Neural cell (in vitro differentiated cells): Measurements from ENCODE around the gene FRY. TPM values are rescaled to one million over a fixed set of nuclear protein-coding genes. Genes with fewer than 3 reads are reported as not detected.

Experiments used
- H2AFZ ChIP-seq: fragments of 200-600, 300-800 bp; sonication (generic), shearing (Covaris generic); 2 replicates; pipeline ENCODE4 v1.6.0; 2014; ENCODE audit warnings: low read depth, mild to moderate bottlenecking, antibody characterized with exemption, low read length, moderate library complexity
- H3F3A ChIP-seq: fragments of 200-600 bp; shearing (Covaris generic); 2 replicates; pipeline ENCODE4 v1.6.1; 2016; ENCODE audit warnings: mild to moderate bottlenecking, moderate library complexity, mixed read lengths, antibody characterized with exemption, low read length; ENCODE audit not compliant: insufficient read depth, poor library complexity, severe bottlenecking
- H3K27ac ChIP-seq: fragments of 200-600, 300-800 bp; sonication (generic), shearing (Covaris generic); 2 replicates; pipeline ENCODE4 v1.5.1; 2014; ENCODE audit warnings: mild to moderate bottlenecking, low read length, moderate library complexity
- H3K27me3 ChIP-seq: fragments of 300-800, 200-600 bp; sonication (generic), shearing (Covaris generic); 2 replicates; pipeline ENCODE4 v1.6.0; 2014; ENCODE audit warnings: mild to moderate bottlenecking, low read depth, low read length, moderate library complexity; ENCODE audit not compliant: insufficient read depth
- H3K36me3 ChIP-seq: fragments of 300-800, 200-600 bp; sonication (generic), shearing (Covaris generic); 2 replicates; pipeline ENCODE4 v1.5.1; 2014; ENCODE audit warnings: mild to moderate bottlenecking, antibody characterized with exemption, low read length, moderate library complexity; ENCODE audit not compliant: insufficient read depth
- H3K4me2 ChIP-seq: fragments of 300-800, 200-600 bp; sonication (generic), shearing (Covaris generic); 2 replicates; pipeline ENCODE4 v1.6.0; 2014; ENCODE audit warnings: mild to moderate bottlenecking, low read length
- H3K4me3 ChIP-seq: fragments of 300-800, 200-600 bp; sonication (generic), shearing (Covaris generic); 2 replicates; pipeline ENCODE4 v1.5.1; 2014; ENCODE audit warnings: mild to moderate bottlenecking, low read length, moderate library complexity
- H3K79me2 ChIP-seq: fragments of 200-600 bp; shearing (Covaris generic); replicated peaks from 2 replicates; pipeline ENCODE4 v1.6.0; 2014; ENCODE audit warnings: mild to moderate bottlenecking, low read length, moderate library complexity; ENCODE audit not compliant: insufficient read depth
- H3K9ac ChIP-seq: fragments of 300-800, 200-600 bp; sonication (generic), shearing (Covaris generic); 2 replicates; pipeline ENCODE4 v1.6.1; 2016; ENCODE audit warnings: mild to moderate bottlenecking, low read length, mixed read lengths
- H3K9me2 ChIP-seq: fragments of 200-600 bp; shearing (Covaris generic); 2 replicates; pipeline ENCODE4 v1.6.1; 2016; ENCODE audit warnings: mild to moderate bottlenecking, low read length, mixed read lengths; ENCODE audit not compliant: insufficient read depth
- H3K9me3 ChIP-seq: fragments of 200-600, 300-800 bp; sonication (generic), shearing (Covaris generic); 2 replicates; pipeline ENCODE4 v1.6.1; 2016; ENCODE audit warnings: mild to moderate bottlenecking, mixed run types, low read length, moderate library complexity, mixed read lengths
- H4K20me1 ChIP-seq: fragments of 200-600 bp; shearing (Covaris generic); 2 replicates; pipeline ENCODE4 v1.6.1; 2016; ENCODE audit warnings: mild to moderate bottlenecking, mixed run types; ENCODE audit not compliant: insufficient read depth
- CTCF ChIP-seq: fragments of 450-650 bp; IDR thresholded peaks from 2 replicates; pipeline ENCODE4 v1.5.1; 2014; ENCODE audit warnings: antibody characterized with exemption, mild to moderate bottlenecking, moderate library complexity; ENCODE audit not compliant: poor library complexity, severe bottlenecking
- EP300 ChIP-seq: fragments of 450-650 bp; conservative IDR thresholded peaks from 2 replicates; pipeline ENCODE4 v1.6.1; 2014; ENCODE audit warnings: antibody characterized with exemption, mild to moderate bottlenecking, moderate library complexity; ENCODE audit not compliant: poor library complexity, severe bottlenecking
- EZH2 ChIP-seq: fragments of 200-600, 300-800 bp; shearing (Covaris generic), sonication (generic); IDR thresholded peaks from 2 replicates; pipeline ENCODE4 v1.6.1; 2014; ENCODE audit warnings: antibody characterized with exemption, low read length, borderline replicate concordance, mild to moderate bottlenecking; ENCODE audit not compliant: insufficient read depth, poor library complexity, severe bottlenecking
- MXI1 ChIP-seq: fragments of 450-650 bp; conservative IDR thresholded peaks from 2 replicates; pipeline ENCODE4 v1.6.1; 2014; ENCODE audit warnings: antibody characterized with exemption, mild to moderate bottlenecking; ENCODE audit not compliant: poor library complexity, severe bottlenecking
- POLR2AphosphoS5 ChIP-seq: IDR thresholded peaks from 2 replicates; pipeline ENCODE4 v1.6.1; 2012
- RAD21 ChIP-seq: fragments of 450-650 bp; conservative IDR thresholded peaks from 2 replicates; pipeline ENCODE4 v1.6.1; 2014; ENCODE audit warnings: antibody characterized with exemption, mild to moderate bottlenecking, moderate library complexity
- REST ChIP-seq: IDR thresholded peaks from 2 replicates; pipeline ENCODE4 v1.6.1; 2012; ENCODE audit warnings: borderline replicate concordance
- SMC3 ChIP-seq: fragments of 450-650 bp; conservative IDR thresholded peaks from 2 replicates; pipeline ENCODE4 v1.6.1; 2014; ENCODE audit warnings: antibody characterized with exemption, mild to moderate bottlenecking, moderate library complexity; ENCODE audit not compliant: poor library complexity
- TAF1 ChIP-seq: IDR thresholded peaks from 2 replicates; pipeline ENCODE4 v1.6.1; 2012; ENCODE audit warnings: low read depth
- polyA plus RNA-seq: library from polyadenylated mRNA; depleted of rRNA; stranded (reverse); fragments of >200 nt; gene quantifications from 2 replicates; pipeline ENCODE4 v1.2.3, GENCODE V29; 2014

Gene FRY
- polyA plus RNA-seq, 1 donor from 2014 or later: 49.3 TPM

GRCh38 chr13:32305646-32306045 lies 274.1 kb downstream of the FRY start:
- TF ChIP-seq MXI1: no peak
- no peak for TF ChIP-seq REST
- no peak for TF ChIP-seq POLR2AphosphoS5
- no peak for TF ChIP-seq EP300
- TF ChIP-seq CTCF: no peak
- no peak for TF ChIP-seq RAD21
- TF ChIP-seq TAF1: no peak
- no peak for TF ChIP-seq EZH2
- no peak for TF ChIP-seq SMC3
- Histone ChIP-seq H3K4me3 (no peak overlapping the region), H3K9me2 (no peaks in the 10 kb centered on the region), H3F3A (no peaks in the 10 kb centered on the region), H3K27me3 (no peaks in the 10 kb centered on the region), H2AFZ (no peak overlapping the region), H3K9ac (no peak overlapping the region), H3K27ac (no peak overlapping the region), H3K36me3 (no peaks in the 10 kb centered on the region), H3K79me2 (no peaks in the 10 kb centered on the region), H4K20me1 (no peaks in the 10 kb centered on the region), H3K4me2 (no peak overlapping the region), H3K9me3 (no peaks in the 10 kb centered on the region)

GRCh38 chr13:32309312-32310133 lies 277.9 kb downstream of the FRY start:
- H3K4me3 ChIP-seq: no peak overlapping the region
- TF ChIP-seq EP300: no peak
- no peak for TF ChIP-seq TAF1
- no peak for TF ChIP-seq MXI1
- no peak for TF ChIP-seq POLR2AphosphoS5
- no peak for TF ChIP-seq RAD21
- TF ChIP-seq EZH2: no peak
- TF ChIP-seq REST: no peak
- no peak for TF ChIP-seq SMC3
- TF ChIP-seq CTCF: no peak
- no peak overlapping the region for H3K4me2 ChIP-seq
- no peaks in the 10 kb centered on the region for H3K27me3 ChIP-seq
- no peaks in the 10 kb centered on the region for H4K20me1 ChIP-seq
- no peak overlapping the region for H3K27ac ChIP-seq
- no peaks in the 10 kb centered on the region for H3K9me2 ChIP-seq
- H3F3A ChIP-seq: no peaks in the 10 kb centered on the region
- no peaks in the 10 kb centered on the region for H3K79me2 ChIP-seq
- no peaks in the 10 kb centered on the region for H3K9me3 ChIP-seq
- H3K9ac ChIP-seq: no peak overlapping the region
- no peak overlapping the region for H2AFZ ChIP-seq
- no peaks in the 10 kb centered on the region for H3K36me3 ChIP-seq
